CD1c-positive myeloid dendritic cell (primary cell): ENCODE measurements around the gene GAREM2.
"Not testable (repeated sequence)": the region's sequence is repeated elsewhere in the genome, so short reads cannot be mapped to it uniquely, and the experiment has no call there.

ENCODE experiments used
- DNase-seq: peaks from one replicate; pipeline ENCODE4 v3.0.0-alpha.2; 2016; ENCODE audit errors: extremely low spot score

Gene GAREM2

GRCh38 chr2:26172871-26173775 is at the start of gene GAREM2:
TSS of gene GAREM2 (plus strand) at chr2:26173088. CDS start at chr2:26173221, 133 bp downstream.
- DNase-seq: peak; percentile 14

- DNase-seq: no peak
Observed at GRCh38 chr2:26123426-26123825, 49.5 kb upstream of the GAREM2 start.

DNA sequence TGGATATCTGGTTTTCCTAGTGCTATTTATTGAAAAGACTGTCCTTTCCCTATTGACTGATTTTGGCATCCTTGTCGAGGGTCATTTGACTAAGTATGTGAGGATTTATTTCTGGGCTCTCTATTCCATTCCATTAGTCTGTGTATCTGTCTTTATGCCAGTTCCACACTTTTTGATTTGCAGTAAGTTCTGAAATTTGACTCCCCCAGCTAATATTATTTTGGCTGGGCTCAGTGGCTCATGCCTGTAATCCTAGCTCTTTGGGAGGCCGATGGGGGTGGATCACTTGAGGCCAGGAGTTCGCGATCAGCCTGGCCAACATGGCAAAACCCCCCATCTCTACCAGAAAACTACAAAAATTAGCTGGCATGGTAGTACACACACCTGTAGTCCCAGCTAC is 46.8 kb upstream of the GAREM2 start:
- DNase-seq: no peak

DNA sequence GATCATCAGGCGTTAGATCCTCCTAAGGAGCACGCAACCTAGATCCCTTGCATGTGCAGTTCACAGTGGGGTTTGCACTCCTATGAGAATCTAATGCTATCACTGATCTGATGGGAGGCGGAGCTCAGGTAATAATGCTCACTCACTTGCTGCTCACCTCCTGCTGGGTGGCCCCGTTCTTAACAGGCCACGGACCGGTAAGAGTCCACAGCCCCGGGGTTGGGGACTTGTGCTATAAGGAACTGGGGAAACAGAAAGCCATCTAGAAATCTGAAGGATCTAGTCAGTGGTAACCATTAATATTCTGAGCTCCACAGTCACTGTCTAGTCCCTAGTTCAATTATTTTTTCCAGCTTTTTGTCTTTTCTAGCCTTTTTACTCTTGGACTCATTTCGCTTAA is 44.7 kb upstream of the GAREM2 start:
- DNase-seq: no peak

GRCh38 chr2:26130763-26131162 is 42.1 kb upstream of the GAREM2 start:
- DNase-seq: no peak

DNA sequence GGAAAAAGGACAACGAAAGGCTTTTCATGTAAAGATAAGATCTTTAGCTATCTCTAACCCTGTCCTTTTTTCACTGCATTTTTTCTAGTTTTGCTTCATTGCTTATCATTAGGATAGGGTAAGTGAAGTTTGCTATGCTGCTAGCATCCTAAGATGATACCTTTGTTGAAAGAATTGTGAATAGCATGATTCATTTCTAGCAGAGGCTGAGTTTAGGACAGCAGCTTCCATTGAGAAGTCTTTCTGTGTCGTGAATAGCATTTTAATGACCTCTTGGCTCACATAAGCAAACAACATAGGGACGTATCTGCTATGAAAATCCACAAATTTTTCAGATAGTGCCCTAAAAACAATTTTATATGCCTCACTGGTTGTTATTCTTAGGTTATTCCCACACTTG is 36.4 kb upstream of the GAREM2 start:
- DNase-seq: no peak

DNA sequence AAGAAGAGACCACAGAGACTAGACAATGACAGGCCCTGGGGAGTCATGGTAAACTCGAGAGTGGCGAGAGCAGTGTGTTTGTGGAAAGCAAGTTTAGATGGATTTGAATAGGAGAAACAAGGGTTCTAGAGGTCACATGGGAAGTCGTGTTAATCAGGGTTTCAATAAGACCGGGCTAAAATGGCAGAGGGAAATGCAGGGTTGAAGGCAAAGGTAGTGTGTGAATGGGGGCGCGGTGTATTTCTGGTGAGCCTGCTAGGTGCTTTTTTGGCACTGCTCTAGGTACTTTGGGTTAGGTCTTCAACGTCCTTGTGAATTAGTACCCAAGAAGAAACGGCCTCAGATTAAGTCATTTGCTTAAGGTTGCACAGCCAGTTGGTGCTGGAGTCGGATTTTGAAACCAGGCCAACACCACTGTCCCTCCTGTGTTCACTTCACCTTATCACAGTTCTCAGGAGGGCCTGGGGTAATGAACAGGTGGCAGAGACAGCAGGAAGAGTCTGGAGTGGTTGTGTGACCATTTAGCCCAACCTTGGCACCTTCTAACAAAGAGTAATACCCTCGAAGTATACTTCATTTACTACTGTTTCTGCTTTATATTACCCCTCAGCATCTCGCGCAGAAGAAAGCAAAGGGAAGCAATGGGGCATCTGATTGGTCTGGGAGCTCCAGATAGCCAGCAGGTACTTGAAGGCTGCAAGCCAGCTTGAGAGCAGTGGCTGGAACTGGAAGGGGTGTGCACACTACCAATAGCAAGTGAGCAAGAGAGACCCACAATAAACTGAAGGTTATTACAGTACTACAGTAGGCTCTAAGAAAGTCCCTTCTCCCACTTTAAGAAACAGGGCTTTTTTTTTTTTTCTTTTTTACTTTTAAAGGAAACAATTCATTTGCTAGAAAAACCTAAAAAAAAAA is 33.4 kb upstream of the GAREM2 start:
- no peak for DNase-seq

- DNase-seq: no peak
Observed at GRCh38 chr2:26141145-26141769, 31.6 kb upstream of the GAREM2 start.

GRCh38 chr2:26144031-26144430 is 28.9 kb upstream of the GAREM2 start:
- DNase-seq: peak; percentile 16

GRCh38 chr2:26144953-26145680 is 27.8 kb upstream of the GAREM2 start:
- peak; percentile 73 for DNase-seq

DNA sequence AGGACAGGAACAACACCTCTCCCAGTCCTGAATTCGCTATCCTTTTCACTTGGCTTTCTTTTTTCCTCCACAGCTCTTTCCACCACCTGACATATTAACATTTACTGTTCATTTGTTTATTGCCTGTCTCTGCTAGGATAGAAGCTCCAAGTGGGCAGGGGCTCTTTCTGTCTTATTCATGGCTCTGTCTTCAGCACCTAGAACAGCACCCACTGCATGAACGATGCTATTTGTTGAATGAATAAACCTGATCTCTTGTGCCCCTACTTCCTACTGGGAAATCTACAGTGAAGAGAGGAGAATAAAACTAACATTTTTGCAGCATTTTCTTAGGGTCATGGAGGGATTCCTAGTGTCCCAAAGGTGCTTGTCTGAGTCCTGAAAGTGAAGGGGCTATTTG is 24.4 kb upstream of the GAREM2 start:
- DNase-seq: no peak

DNA sequence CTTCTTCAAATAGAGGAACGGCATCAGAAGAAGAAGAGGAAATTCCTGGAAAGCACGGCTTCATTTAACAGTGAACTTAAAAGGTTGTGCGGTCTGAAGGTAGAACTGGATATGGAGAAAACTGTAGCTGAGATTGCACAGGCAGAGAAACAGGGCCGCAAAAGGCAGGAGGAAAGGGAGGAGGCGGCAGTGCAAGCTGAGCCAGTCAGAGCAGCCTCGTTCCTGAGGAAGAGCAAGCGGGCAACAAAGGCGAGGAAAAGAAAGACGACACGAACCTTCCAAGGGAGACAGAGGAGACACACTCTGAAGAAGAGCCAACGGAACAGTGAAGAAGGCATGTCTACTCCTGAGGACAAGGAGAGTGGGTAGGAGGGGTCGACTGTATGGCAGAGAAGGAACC is 22.6 kb upstream of the GAREM2 start:
- DNase-seq: no peak

DNA sequence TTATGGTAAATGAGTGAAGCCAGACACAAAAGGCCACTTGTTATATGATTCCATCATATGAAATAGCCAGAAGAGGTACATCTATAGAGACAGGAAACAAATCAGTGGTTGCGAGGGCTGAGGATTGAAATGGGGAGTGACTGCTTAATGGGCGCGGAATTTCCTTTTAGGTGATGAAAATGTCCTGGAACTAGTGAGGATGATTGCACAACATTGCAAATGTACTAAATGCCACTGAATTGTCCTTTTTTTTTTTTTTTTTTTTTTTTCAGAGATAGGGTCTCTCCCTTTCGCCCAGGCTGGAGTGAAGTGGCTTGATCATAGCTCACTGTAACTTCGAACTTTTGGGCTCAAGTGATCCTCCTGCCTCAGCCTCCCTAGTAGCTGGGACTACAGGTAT is 15.3 kb upstream of the GAREM2 start:
- no peak for DNase-seq

DNA sequence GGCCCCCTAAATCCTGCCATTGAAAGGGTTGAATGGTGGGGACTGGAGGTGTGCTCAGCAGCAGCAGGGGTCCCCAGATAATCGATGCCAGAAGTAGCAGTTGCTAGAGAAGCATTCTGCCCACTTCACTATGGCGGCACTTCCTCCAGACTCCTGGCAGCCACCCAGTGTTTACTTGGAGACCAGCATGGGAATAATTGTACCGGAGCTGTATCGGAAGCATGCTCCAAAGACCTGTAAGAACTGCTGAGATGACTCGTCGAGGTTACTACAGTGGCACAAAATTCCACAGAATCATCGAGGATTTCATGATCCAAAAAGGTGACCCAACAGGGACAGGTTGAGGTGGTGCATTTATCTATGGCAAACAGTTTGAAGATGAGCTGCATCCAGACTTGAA is 11.0 kb upstream of the GAREM2 start:
- no peak for DNase-seq

- no peak for DNase-seq
Observed at GRCh38 chr2:26162963-26163362, 9.9 kb upstream of the GAREM2 start.

GRCh38 chr2:26164231-26164630 is 8.7 kb upstream of the GAREM2 start:
- DNase-seq: no peak

- DNase-seq: no peak
Observed at GRCh38 chr2:26164641-26165211, 8.2 kb upstream of the GAREM2 start.

GRCh38 chr2:26165403-26165802 is 7.5 kb upstream of the GAREM2 start:
- DNase-seq: no peak

- not testable (repeated sequence) for DNase-seq
Observed at GRCh38 chr2:26166541-26166940, 6.3 kb upstream of the GAREM2 start.

GRCh38 chr2:26168785-26169184 is 4.1 kb upstream of the GAREM2 start:
- DNase-seq: no peak

- no peak for DNase-seq
Observed at GRCh38 chr2:26169226-26169625, 3.7 kb upstream of the GAREM2 start.
